A549 (cell line): ENCODE data around the gene TTC4.

ENCODE experiments used
- CBX8 ChIP-seq: fragments of 200-600 bp; sonication (generic); IDR thresholded peaks from 2 replicates; pipeline ENCODE4 v1.6.1; 2016
- CHD2 ChIP-seq: fragments of 150-350 bp; IDR thresholded peaks from 2 replicates; pipeline ENCODE4 v1.6.1; 2014; ENCODE audit warnings: low read length; ENCODE audit not compliant: partially characterized antibody
- CHD4 ChIP-seq: fragments of 200-600 bp; sonication (generic); IDR thresholded peaks from 2 replicates; pipeline ENCODE4 v1.6.1; 2016; ENCODE audit warnings: antibody characterized with exemption, mild to moderate bottlenecking, borderline replicate concordance
- CTCF ChIP-seq: fragments of >200 bp; sonication (Bioruptor Twin); formaldehyde crosslinking; IDR thresholded peaks from 3 replicates; pipeline ENCODE4 v1.5.1; 2016
- HMGXB4 ChIP-seq: fragments of 250-450 bp; sonication (Bioruptor Pico); IDR thresholded peaks from 2 replicates; pipeline ENCODE4 v1.5.0; 2021; ENCODE audit warnings: mild to moderate bottlenecking, moderate library complexity, borderline replicate concordance
- HOXA7 ChIP-seq: fragments of 250-450 bp; sonication (Bioruptor Pico); IDR thresholded peaks from 2 replicates; pipeline ENCODE4 v1.5.0; 2020; ENCODE audit warnings: mild to moderate bottlenecking, moderate library complexity
- MAX ChIP-seq: IDR thresholded peaks from 2 replicates; pipeline ENCODE4 v1.6.1; 2012
- POLR2A ChIP-seq: IDR thresholded peaks from 2 replicates; pipeline ENCODE4 v1.6.1; 2012; ENCODE audit warnings: mild to moderate bottlenecking, low read length
- RAD21 ChIP-seq, 2 experiments: fragments of >200 bp in 1 of 2; sonication (Bioruptor Twin) in 1 of 2; formaldehyde crosslinking in 1 of 2; IDR thresholded peaks in 1 of 2; conservative IDR thresholded peaks in 1 of 2; 2 replicates in 1 of 2; 3 replicates in 1 of 2; pipeline ENCODE4 v1.6.1; 2012 to 2018; ENCODE audit warnings: inconsistent platforms in 1 of 2
- REST ChIP-seq: fragments of 200-600 bp; sonication (generic); IDR thresholded peaks from 2 replicates; pipeline ENCODE4 v1.6.1; 2016; ENCODE audit warnings: antibody characterized with exemption, mild to moderate bottlenecking, moderate library complexity
- RFX5 ChIP-seq: fragments of 450-650 bp; IDR thresholded peaks from 2 replicates; pipeline ENCODE4 v1.7.1; 2014; ENCODE audit warnings: antibody characterized with exemption, mild to moderate bottlenecking, moderate library complexity
- SMC3 ChIP-seq: fragments of >200 bp; sonication (Bioruptor Twin); formaldehyde crosslinking; IDR thresholded peaks from 3 replicates; pipeline ENCODE4 v1.6.1; 2018; ENCODE audit warnings: inconsistent platforms
- SREBF2 ChIP-seq: fragments of 450-650 bp; IDR thresholded peaks from 2 replicates; pipeline ENCODE4 v1.6.1; 2014; ENCODE audit warnings: mild to moderate bottlenecking, moderate library complexity
- ZFP36 ChIP-seq: fragments of 450-650 bp; IDR thresholded peaks from 2 replicates; pipeline ENCODE4 v1.6.1; 2014; ENCODE audit warnings: borderline replicate concordance; ENCODE audit not compliant: partially characterized antibody

GRCh38 chr1:54768093-54768492 lies 52.4 kb downstream of the TTC4 start:
- TF ChIP-seq CTCF (no peak), RAD21 (conservative IDR thresholded peaks at IDR 0.05 in 1 of 2, IDR thresholded peaks at IDR 0.05 in 1 of 2) (no peak), CHD4 (no peak), HOXA7 (CRISPR knock-in tag) (no peak), POLR2A (no peak), SMC3 (no peak), REST (no peak), CHD2 (no peak), SREBF2 (no peak), ZFP36 (no peak), RFX5 (no peak), MAX (no peak), HMGXB4 (no peak), CBX8 (no peak)
